ENCODE data around the gene SPINT3.

- TF ChIP-seq SMC3 (IDR thresholded peaks at IDR 0.05; ENCODE audit: borderline replicate concordance, low read length) (no peak), CREB1 (IDR thresholded peaks at IDR 0.05; ENCODE audit: low read depth) (no peak), MAX (IDR thresholded peaks at IDR 0.05; ENCODE audit: low read depth, low read length) (no peak), POLR2A (IDR thresholded peaks at IDR 0.05; ENCODE audit: low read depth, low read length) (no peak), CTCF (IDR thresholded peaks at IDR 0.05 in 2 of 3, conservative IDR thresholded peaks at IDR 0.05 in 1 of 3; ENCODE audit: control insufficient read depth in 2 of 3, extremely low read depth in 1 of 3, insufficient read depth in 1 of 3, low read depth in 3 of 3, low read length in 3 of 3) (no peak), EP300 (IDR thresholded peaks at IDR 0.05; ENCODE audit: borderline replicate concordance in 1 of 2, control insufficient read depth in 1 of 2, low read depth in 2 of 2, low read length in 2 of 2) (no peak), PKNOX1 (IDR thresholded peaks at IDR 0.05) (no peak), MYB (IDR thresholded peaks at IDR 0.05; ENCODE audit: borderline replicate concordance, low read depth, low read length) (no peak), POU2F2 (IDR thresholded peaks at IDR 0.05; ENCODE audit: borderline replicate concordance, low read depth, low read length) (no peak), CHD2 (IDR thresholded peaks at IDR 0.05; ENCODE audit: borderline replicate concordance, low read depth, low read length) (no peak)
These were observed 33.0 kb upstream of the SPINT3 start for GRCh38 chr20:45548410-45548809.

All from GM12878 (cell line).